Epithelial cell of esophagus (primary cell): ENCODE results near the gene THAP8.
"Not testable (repeated sequence)": the region's sequence is repeated elsewhere in the genome, so short reads cannot be mapped to it uniquely, and the experiment has no call there.

Experiments
- DNase-seq: peaks from one replicate; pipeline ENCODE4 v3.0.0; 2010; ENCODE audit warnings: low read depth
- H3K4me3 ChIP-seq: 2 replicates; pipeline ENCODE4 v1.5.1; 2011; ENCODE audit warnings: mild to moderate bottlenecking, low read length, control low read depth
- CTCF ChIP-seq: IDR thresholded peaks from 2 replicates; pipeline ENCODE4 v1.5.1; 2011; ENCODE audit warnings: low read depth, mild to moderate bottlenecking, low read length, control low read depth, inconsistent platforms; ENCODE audit not compliant: insufficient read depth; ENCODE audit errors: missing control alignments

THAP8 gene

GRCh38 chr19:36043952-36044351, 10.1 kb downstream of the THAP8 start:
- no peak for TF ChIP-seq CTCF
- H3K4me3 ChIP-seq = no peak overlapping the region
- no peak for DNase-seq

- TF ChIP-seq CTCF = no peak
- no peak overlapping the region for H3K4me3 ChIP-seq
- DNase-seq = peak; percentile 68
These were observed 12.3 kb downstream of the THAP8 start for GRCh38 chr19:36041831-36042230.

- H3K4me3 ChIP-seq, DNase-seq: not testable (repeated sequence)
These were observed 13.0 kb downstream of the THAP8 start for GRCh38 chr19:36041092-36041491.

GRCh38 chr19:36040495-36040894, 13.6 kb downstream of the THAP8 start:
- no peak for DNase-seq
- no peak overlapping the region for H3K4me3 ChIP-seq
- TF ChIP-seq CTCF = no peak

GRCh38 chr19:36032251-36033104, 21.6 kb downstream of the THAP8 start, which contains the start of gene CLIP3:
CLIP3 (minus strand) TSS chr19:36032873; CDS start chr19:36032357, 516 bp downstream.
- TF ChIP-seq CTCF = no peak
- DNase-seq = no peak
- H3K4me3 ChIP-seq = peak within 1 kb of the TSS; percentile 21

GRCh38 chr19:36031308-36031707, 22.8 kb downstream of the THAP8 start:
- no peak for DNase-seq
- no peak for TF ChIP-seq CTCF
- no peak overlapping the region for H3K4me3 ChIP-seq

GRCh38 chr19:36030264-36031148, 23.6 kb downstream of the THAP8 start:
- peak; percentile 28 for TF ChIP-seq CTCF
- DNase-seq = peak; percentile 41
- H3K4me3 ChIP-seq = no peak overlapping the region
